GM03348 (cell line): Measurements from ENCODE around the gene HAAO.
"Not testable (repeated sequence)": the region's sequence is repeated elsewhere in the genome, so short reads cannot be mapped to it uniquely, and the experiment has no call there.

ENCODE experiments used
- DNase-seq: peaks from one replicate; pipeline ENCODE4 v3.0.0; 2012; ENCODE audit warnings: low spot score

HAAO gene

GRCh38 chr2:42792583-42793333 lies at the start of gene HAAO:
Gene HAAO (minus strand): TSS chr2:42792583. CDS start chr2:42792536, 47 bp downstream.
- DNase-seq: peak; percentile 44

DNA sequence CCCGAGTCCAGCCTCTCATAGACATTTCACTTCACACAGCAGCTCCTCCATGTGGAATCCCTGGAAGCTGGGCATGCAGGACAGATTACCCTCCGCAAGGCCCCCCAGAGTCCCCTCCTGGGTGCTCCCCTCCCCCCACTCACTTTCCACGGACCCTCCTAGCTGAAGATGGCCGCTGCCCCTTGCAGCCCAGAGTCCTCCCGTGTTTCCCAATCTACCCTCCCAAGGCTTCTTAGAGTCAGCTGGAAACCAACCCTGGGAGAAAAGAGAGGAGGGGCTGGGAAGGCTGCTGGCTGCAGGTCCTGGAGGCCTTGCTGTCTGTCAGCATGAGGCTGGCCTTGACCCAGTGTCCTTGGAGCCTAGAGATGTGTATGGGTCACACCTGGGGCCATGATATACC lies 49.0 kb upstream of the HAAO start:
- no peak for DNase-seq

- no peak for DNase-seq
Observed at GRCh38 chr2:42840760-42841159, 48.4 kb upstream of the HAAO start.

DNA sequence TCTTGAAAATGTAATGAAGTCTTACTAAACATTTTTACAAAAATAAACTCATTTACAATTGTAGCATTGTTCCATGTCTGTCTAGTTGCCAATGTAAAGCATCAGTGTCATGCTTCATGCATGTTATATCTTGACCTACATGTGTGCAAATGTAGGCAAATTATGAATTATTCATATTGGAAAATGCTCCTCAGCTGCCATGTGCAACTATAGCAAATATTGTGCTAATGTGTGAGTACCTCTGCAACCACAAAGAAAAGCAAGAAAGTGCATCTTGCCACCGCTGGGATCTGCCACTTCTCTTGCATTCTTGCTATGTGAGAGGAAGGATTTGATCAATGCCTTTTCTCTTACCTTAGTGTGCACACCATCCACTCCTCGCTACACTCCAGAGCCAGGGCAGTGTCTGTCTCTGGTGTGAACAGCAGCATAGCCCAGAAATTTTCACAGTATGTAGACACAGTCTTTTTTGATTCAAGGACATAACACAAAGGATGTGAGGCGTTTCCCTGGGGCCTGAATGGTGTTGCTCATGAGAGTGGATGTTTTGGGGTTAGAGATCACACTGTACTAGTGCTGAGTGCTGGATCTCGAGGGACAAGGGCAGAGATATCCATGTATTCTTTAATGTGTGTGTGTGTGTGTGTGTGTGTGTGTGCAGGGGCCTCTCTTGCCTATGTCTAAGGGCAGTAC lies 47.6 kb upstream of the HAAO start:
- DNase-seq: no peak

DNA sequence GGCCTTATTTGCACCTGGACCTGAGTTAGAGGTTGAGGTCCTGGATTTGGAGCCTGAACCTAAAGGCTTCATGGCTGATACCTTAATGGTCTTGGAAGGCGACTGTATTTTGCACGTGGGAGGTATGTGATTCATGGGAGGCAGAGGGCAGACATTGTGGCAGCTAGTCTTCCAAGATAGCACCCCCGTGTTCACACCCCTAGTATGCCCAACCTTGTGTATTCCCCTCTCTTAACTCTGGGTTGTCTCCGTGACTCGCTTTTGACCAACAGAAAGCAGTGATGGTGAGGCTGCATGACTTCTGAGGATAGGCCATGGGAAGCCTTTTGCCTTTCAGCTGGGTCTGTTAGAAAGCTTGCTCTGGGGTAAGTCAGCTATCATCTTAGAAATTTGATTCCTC lies 45.8 kb upstream of the HAAO start:
- no peak for DNase-seq

DNA sequence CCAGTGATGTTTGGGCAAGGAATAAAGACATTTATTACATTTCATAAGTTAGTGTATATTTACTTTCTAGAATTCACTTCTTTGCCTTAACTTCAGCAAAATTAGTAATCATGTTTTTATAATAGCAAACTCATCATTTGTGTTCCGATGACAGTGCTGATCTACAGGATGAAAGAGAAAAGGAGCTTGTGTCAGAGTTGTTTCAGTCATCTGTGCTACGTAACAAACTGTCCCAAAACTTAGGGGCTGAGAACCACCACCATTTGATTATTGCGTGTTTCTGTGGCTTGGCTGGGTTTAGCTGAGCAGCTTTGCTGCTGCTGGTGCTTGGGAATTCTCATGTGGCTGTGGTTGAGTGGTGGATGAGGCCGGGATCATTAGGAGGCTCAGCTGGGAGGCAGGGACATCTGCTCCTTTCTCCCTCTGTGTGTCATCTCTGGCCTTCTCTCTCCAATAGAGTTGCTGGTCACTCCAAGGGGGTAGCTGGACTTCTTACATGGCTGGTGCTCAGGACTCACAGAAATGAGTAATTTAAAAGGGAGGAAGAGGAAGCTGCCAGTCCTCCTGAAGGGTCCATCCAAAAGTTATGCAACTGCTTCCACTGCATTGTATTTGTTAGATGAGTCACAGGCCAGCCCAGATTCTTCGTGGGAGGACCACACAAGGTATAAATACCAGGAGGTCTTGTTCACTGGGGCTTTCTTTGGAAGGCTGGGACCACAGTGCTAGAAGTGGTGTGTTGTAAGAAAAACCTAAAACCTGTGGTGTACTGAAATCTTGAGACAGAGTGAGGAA lies 43.4 kb upstream of the HAAO start:
- DNase-seq: peak; percentile 91

- DNase-seq: no peak
Observed at GRCh38 chr2:42834161-42834560, 41.8 kb upstream of the HAAO start.

- DNase-seq: no peak
Observed at GRCh38 chr2:42832289-42832634, 39.9 kb upstream of the HAAO start.

- not testable (repeated sequence) for DNase-seq
Observed at GRCh38 chr2:42831575-42832288, 39.3 kb upstream of the HAAO start.

DNA sequence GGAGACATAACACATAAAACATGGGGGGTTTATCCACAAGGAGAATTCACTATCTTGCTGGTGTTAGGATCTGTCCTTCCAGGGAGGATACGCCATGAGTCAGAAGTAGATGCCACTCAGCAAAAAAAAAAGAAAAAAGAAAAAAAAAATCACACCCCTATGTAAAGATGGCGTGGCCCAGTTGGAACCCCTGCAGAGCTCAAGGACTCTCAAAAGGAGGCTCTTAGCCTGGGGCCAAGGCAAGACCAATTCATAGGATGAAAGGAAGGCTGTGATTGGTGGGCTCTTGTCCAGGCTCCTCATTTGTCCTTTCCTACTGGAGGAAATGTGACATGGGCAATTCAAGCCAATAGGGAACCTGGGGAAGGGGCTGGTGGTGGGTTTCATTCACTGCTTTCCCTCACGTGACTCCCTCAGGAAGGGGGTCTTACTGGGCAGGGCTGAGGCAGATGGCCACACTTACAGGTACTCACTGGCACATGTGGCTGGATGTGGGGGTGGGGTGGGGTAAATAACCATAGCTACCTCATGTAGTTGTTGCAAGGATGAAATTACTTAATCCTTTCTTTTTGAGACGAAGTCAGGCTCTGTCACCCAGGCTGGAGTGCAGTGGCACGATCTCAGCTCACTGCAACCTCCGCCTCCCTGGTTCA lies 38.7 kb upstream of the HAAO start:
- no peak for DNase-seq

- peak; percentile 50 for DNase-seq
Observed at GRCh38 chr2:42829671-42830440, 37.5 kb upstream of the HAAO start.

DNA sequence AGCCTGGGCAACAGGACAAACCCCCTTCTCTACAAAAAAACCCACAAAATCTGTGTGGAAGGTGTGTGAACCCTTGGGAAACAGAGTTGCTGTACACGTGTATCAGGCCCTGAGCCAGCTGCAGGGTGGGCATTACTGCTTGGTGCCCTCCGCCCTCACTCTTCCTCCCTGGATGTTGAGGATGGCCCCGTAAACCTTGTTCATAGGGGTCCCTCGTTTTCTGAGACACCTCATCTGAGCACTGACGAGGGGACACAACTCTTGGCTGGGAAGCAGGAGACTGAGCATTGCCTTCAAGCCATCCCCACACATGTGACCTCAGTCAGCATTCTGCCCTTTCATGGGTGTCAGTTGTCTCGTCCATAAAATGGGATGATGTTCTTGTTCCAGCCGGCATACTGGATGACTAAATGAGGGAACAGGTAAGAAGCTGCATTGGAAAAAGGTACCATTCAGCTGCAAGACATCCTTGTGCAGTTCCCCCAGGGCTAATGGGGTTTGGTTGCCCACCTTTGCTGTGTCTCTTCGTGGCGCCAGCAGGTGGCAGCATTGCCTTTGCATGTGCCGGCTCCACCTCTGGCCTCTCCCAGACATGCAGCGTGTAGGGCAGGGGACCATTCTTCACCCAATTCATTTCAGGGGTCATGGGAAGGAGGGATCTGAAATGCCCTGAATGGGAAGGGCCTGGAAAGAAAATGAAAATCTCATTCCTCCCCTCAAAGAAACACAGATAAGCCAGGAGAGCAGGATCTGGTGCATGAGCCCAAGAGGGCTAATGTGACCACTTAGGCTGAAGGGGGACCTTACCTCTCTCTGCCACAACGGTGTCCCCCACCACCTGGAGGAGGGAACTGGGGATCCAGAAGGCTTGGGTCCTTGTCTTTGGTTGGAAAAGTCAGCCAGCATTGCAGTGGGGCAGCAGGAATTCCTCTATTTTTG lies 36.4 kb upstream of the HAAO start:
- DNase-seq: peak; percentile 89

- peak; percentile 90 for DNase-seq
Observed at GRCh38 chr2:42827647-42828486, 35.5 kb upstream of the HAAO start.

- no peak for DNase-seq
Observed at GRCh38 chr2:42826231-42826630, 33.8 kb upstream of the HAAO start.

DNA sequence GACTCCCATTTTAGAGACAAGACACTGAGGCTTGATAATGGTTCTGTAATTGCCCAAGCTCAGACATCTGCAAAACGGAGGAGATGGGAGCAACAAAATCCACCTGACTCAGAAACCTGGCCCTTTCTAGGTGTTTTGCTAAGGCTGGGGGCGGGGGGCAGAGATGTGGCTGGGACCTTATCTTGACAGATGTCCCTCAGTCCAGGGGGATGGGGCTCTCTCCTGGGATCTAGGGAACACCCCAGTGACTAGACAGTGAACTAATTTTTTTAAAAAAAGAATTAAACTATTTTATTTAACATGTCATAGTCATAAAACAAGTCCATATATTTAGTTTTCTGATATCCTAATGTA lies 32.0 kb upstream of the HAAO start:
- no peak for DNase-seq

DNA sequence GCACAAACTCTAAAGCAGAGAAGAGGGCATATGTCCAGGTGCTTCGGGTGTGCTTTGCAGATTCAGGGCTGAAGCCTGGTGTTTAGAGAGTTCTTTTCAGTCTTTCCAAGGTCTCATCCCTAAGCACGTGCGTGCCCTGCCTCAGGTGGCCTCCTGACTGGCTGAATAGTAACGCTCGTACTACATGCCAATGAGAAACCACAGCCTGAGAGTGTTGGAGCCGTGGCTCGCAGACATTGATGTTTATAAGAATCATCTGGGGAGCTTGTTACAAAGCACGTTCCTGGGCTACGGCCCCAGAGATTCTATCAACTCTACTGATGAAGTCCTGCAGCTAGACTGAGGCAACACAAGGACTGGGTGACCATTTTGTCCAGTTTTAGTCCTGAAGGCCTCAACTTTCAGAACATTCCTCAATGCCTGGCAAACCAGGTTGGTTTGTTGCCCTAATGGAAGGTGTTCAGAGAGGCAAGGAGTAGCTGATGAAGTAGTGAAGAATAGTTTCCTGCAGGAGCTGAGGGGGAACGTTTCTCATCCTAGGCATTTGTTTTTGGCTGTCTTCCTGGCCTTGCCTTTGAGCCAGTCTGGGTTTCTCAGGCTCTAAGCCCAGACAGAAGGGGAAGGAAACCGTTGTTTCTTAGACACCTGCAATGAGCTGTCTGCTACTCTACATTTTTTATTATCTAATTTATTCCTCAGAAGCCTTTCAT lies 31.5 kb upstream of the HAAO start:
- peak; percentile 54 for DNase-seq

DNA sequence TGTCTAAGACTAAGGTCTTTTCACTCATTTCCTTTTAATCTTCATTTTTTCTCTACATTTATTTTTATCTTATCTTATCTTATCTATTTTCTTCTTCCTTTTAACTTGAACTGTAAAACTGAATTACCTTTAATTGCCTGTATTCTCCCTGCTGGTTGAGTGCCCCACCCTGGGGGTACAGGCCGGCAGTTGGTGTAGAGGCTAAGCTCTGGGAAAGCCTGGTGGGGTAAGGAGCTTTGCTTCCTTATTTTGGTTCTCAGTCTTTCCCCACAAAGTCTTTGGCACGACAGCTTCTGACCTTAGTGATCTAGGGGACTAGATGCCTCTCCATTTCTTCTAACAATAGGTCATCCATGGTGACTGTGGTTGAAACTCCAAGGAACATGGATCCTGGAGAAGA lies 26.8 kb upstream of the HAAO start:
- DNase-seq: no peak

DNA sequence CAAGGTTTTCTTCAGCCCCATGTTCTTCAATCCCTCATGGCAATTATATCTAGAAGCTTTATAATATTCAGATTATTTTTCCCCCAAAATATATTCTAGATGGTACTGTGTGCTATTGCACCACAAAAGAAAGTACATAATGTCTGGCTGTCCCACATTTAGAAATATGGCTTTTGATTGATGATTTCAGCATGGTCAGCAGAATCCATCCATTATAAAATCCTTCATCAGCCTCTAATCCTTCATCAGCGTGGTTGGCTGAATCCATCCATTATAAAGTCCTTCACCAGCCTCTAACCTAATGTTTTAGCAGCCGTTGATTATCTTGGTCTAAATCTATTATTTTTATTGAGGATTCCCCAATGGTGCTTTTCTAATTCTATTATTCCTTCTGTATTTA lies 23.3 kb upstream of the HAAO start:
- DNase-seq: no peak
